HL-60/S4 (cell line): ENCODE data around the gene ZFP82.

Experiments
- in situ Hi-C: fragments of 300-500 bp; cut with MboI; formaldehyde crosslinking; loops from 2 replicates; pipeline ENCODE4 v1.14.3; 2022; ENCODE audit warnings: low sequenced_read_pairs

Gene ZFP82

GRCh38 chr19:36418287-36419001, at the start of gene ZFP82:
Gene ZFP82 (minus strand): TSS chr19:36418644. CDS start chr19:36409789, 8,855 bp downstream.
- in situ Hi-C loops = no loop called here

DNA sequence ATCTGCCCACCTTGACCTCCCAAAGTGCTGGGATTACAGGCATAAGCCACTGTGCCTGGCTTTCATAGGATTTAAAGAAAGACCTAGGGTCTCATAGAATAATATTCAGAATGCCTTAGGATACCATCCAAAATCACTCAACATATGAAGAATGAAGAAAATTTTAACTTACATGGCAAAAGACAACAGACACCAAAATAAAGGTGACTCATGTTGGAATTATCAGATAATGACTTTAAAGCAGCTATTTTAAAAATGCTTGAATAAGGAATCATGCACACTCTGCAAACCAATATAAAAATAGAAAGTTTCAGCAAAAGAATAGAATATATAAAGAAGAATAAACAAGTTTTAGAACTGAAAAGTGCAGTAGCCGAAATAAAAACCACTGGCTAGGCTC, 41.6 kb upstream of the ZFP82 start:
- in situ Hi-C loops = no loop called here

DNA sequence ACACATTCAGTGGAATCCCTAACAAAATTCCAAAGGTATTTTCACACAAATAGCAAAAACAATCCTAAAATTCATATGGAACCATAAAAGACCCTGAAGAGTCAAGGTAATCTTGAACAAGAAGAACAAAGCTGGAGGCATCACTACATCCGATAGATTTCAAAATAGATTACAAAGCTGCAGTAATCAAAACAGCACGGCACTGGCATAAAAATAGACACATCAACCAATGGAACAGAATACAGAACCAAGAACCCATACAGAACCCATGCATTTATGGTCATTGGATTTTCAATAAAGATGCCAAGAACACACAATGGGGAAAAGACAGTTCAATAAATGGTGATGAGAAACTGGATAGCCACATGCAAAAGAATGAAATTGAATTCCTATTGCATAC, 38.4 kb upstream of the ZFP82 start:
- in situ Hi-C loops = no loop called here

DNA sequence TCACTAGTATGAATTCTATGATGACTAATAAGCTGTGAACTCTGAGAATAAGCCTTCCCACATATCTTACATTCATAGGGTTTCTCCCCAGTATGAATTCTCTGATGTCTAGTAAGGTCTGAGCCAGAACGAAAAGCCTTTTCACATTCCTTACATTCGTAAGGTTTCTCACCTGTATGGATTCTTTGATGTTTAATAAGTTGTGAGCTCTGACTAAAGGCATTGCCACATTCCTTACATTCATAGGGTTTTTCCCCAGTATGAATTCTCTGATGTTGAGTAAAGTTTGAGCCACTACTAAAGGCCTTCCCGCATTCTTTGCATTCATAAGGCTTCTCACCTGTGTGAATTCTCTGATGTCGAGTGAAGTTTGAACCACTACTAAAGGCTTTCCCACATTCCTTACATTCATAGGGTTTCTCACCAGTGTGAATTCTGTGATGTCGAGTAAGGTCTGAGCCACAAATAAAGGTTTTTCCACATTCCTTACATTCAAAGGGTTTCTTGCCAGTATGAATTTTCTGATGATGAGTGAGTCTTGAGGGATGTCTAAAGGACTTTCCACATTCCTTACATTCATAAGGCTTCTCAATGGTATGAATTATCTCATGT, 30.7 kb upstream of the ZFP82 start:
- in situ Hi-C loops = no loop called here

- in situ Hi-C loops = no loop called here
Measured at GRCh38 chr19:36441339-36441738, 22.9 kb upstream of the ZFP82 start.

DNA sequence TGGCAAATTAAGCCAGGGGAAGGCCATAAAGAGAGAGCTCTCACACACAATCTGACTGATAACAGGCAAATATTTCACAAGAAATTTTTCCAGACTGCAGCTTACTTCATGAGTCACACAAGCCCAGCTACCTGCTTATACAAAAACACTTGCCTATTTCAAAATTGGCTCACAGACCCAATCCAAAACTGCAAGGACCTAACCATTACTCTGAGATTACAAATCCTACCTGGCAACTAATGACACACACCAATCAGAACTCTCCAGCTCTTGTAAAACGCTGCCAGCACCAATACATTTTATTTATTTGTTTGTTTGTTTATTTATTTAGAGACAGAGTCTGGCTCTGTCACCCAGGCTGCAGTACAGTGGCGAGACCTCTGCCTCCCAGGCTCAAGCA, 18.1 kb upstream of the ZFP82 start:
- in situ Hi-C loops = no loop called here

GRCh38 chr19:36423925-36424324, 5.5 kb upstream of the ZFP82 start:
- in situ Hi-C loops = no loop called here

DNA sequence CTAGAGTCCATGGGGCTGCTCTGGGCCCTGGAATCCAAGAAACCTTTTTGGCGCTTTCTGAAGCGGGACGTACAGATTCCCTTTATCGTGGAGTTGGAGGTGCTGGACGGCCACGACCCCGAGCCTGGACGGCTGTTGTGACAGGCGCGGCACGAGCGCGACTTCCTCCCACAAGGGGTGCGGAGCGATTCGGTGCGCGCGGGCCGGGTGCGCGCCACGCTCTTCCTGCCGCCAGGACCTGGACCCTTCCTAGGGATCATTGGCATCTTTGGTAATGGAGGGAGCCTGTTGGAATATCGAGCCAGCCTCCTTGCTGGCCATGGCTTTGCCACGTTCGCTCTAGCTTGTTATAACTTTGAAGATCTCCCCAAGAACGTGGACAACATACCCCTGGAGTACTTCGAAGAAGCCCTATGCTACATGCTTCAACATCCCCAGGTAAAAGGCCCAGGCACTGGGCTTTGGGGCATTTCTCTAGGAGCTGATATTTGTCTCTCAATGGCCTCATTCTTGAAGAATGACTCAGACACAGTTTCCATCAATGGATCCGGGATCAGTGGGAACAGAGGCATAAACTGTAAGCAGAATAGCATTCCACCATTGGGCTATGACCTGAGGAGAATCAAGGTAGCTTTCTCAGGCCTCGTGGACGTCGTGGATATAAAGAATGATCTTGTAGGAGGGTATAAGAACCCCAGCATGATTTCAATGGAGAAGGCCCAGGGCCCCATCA, 3.5 kb upstream of the ZFP82 start:
- in situ Hi-C loops = no loop called here

GRCh38 chr19:36420961-36421748, 2.7 kb upstream of the ZFP82 start:
- in situ Hi-C loops = no loop called here

DNA sequence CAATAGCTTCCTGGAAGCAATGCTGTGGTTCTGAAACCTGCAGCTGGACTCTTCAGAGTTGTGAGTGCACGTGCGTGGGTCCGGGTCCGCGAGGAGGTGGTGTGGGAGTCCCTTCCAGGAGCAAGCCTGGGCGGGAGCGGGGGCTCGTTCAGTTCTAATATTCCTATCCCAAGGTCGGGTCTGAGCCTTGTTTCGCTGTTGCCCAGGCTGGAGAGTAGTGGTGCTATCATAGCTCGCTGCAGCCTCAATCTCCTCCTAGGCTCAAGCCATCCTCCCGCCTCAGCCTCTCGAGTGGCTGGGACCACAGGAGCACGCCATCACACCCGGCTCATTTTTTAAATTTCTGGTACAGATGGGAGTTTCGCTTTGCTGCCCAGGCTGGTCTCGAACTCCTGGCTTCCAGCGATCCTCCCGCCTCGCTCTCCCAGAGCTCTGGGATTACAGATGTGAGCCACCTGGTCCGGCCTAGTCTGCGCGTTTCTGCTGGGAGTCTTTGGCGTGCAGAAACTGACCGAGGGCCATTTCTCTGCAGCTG, 625 bp downstream of the ZFP82 start:
- in situ Hi-C loops = no loop called here

DNA sequence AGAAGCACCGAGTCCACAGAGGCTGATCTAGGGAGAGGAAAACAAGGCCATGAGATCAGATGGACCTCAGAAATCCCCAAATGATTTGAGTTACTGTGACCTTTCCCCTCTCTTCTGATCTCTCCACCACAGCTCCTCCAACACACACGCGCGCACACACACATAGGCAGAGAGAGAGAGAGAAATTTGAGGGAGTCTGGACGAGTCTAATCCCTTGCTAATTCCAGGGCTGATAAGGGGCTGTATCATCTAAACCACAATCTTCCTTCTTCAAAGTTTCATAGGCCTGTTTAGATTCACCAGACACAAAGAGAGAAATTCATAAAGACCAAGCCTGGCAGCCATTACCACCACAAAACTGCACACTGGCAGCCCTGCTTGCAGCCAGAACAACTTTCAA, 8.6 kb downstream of the ZFP82 start:
- in situ Hi-C loops = no loop called here

GRCh38 chr19:36408101-36408500, 10.3 kb downstream of the ZFP82 start:
- in situ Hi-C loops = no loop called here

- in situ Hi-C loops = no loop called here
Measured at GRCh38 chr19:36404498-36404897, 13.9 kb downstream of the ZFP82 start.

- in situ Hi-C loops = no loop called here
Measured at GRCh38 chr19:36401475-36401874, 17.0 kb downstream of the ZFP82 start.

DNA sequence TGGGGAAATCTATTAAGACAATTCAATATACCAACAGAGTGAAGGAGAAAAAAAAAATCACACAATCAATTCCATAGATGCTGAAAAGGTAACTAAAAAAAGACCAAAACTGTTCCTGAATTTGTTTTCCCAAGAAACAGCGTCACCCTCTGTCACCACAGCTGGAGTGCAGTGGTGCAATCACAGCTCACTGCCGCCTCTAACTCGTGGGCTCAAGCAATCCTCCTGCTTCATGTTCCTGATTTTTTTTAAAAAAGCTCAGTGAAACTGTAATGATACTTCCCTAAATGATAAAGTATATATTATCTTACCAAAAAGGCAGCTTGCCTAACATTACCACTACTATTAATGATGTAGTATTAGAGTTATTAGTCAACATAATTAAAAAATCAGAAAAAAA, 19.9 kb downstream of the ZFP82 start:
- in situ Hi-C loops = no loop called here

DNA sequence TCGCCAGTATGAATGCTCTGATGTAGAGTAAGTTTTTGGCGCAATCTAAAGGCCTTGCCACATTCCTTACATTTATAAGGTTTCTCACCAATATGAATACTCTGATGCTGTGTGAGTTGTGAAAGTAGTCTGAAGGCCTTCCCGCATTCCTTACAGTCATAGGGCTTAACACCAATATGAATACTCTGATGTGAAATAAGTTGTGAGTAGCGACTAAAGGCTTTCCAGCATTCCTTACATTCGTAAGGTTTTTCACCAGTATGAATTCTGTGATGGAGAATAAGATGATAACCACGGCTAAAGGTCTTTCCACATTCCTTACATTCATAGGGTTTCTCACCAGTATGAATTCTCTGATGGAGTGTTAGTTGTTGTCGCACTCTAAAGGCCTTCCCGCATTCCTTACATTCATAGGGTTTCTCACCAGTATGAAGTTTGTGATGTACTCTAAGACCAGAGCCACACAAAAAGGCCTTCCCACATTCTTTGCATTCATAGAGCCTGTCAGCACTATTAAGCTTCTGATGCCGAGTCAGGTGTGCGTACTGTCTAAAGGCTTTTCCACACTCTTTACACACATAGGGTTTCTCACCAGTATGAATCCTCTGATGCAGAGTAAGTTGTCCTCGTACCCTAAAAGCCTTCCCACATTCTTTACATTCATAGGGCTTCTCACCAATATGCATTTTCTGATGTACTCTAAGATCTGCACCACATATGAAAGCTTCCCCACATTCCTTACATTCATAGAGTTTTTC, 25.3 kb downstream of the ZFP82 start:
- in situ Hi-C loops = no loop called here

DNA sequence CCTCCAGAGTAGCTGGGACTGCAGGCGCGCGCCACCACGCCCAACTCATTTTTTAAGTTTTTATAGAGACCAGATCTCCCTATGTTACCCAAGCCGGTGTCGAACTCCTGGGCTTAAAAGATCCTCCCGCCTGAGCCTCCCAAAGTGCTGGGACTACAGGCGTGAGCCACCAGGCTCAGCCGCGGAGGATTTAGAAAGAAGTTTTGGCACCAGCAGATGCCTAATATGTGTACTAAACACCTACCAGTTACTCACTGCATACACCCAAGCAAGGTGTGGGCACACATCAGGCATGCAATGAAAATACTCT, 39.0 kb downstream of the ZFP82 start:
- in situ Hi-C loops = no loop called here

DNA sequence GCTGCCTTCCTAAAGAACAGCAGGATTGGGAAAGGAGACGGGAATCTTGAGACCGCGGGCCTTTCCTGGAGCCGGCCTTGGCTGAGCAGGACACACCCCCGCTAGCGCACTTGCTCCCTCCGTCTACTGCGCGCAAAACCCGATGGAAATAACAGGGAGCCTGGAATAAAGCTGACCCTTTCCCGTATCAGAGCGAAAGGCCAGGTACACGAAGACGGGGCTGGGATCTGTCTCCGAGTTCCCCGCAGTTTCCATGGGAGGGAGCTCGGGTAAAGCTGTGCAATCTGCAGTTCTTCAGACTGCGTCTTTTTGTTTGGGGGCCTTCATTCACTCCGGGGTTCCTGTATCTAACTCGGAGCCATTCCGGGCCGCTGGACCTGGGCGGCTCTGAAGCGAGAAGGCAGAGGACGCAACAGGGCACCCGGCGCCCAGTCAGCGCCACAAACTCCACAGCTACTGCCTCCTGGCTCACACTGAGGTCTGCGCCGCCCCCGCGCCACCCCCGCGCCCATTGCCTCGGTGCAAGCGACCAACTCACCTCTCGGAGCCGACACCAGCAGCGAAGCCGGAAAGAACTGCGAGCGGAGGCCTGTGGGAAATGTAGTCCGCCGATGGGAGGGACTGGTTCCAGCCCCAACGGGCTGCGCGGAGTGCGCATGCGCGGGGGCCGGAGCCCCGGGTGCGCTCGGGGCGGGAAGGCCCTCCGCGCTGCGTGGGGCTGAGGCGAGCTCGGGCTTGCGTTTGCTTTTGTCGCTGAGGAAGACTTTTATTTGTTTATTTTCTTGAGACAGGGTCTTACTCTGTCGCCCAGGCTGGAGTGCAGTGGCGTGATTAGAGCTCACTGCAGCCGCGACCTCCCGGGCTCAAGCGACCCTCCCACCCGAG, 39.6 kb downstream of the ZFP82 start, which contains the start of gene ZFP14:
Gene ZFP14, minus strand, starts transcription at position 577 of the 885 bp plus-strand sequence. CDS start 11,309 bp downstream, outside the sequence.
- in situ Hi-C loops = no loop called here

- in situ Hi-C loops = no loop called here
Measured at GRCh38 chr19:36377541-36378178, 40.8 kb downstream of the ZFP82 start.
